Activated CD4-positive, alpha-beta T cell treated with anti-CD3 and anti-CD28 coated beads, Interleukin-2, amount 50 U/mL, for 24 hours (primary cell): ENCODE measurements around the gene ZG16.
A peak's percentile ranks its signal among the peaks of the same experiment; 100 is the strongest.
"Not testable (repeated sequence)": the region's sequence is repeated elsewhere in the genome, so short reads cannot be mapped to it uniquely, and the experiment has no call there.

ENCODE experiments used
- DNase-seq, 2 donors: peaks; one replicate each; pipeline ENCODE4 v3.0.0-alpha.2; 2020; ENCODE audit warnings: low read depth in 1 of 2, low spot score in 1 of 2

Gene ZG16, protein sequence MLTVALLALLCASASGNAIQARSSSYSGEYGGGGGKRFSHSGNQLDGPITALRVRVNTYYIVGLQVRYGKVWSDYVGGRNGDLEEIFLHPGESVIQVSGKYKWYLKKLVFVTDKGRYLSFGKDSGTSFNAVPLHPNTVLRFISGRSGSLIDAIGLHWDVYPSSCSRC

GRCh38 chr16:29777576-29778350 is at the start of gene ZG16:
Gene ZG16, plus strand, starts transcription at chr16:29778256. Its CDS starts 1,011 bp downstream, at chr16:29779267.
- no peak for DNase-seq

- DNase-seq, result no peak
Measured at GRCh38 chr16:29729116-29729521, 48.9 kb upstream of the ZG16 start.

DNA sequence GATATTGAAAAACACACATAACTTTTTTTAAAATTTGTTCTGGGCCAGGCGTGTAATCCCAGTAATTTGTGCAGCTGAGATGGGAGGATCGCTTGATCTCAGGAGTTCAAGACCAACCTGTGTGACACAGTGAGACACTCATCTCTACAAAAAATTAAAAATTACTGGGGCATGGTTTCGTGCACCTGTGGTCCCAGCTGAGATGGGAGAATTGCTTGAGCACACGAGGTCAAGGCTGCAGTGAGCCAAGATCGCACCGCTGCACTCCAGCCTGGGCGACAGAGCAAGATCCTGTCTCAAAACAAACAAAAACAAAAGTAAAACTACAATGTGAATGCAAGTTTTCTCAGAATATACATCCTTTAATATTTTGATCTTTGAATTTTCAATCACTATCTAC is 47.4 kb upstream of the ZG16 start:
- DNase-seq, result no peak

DNA sequence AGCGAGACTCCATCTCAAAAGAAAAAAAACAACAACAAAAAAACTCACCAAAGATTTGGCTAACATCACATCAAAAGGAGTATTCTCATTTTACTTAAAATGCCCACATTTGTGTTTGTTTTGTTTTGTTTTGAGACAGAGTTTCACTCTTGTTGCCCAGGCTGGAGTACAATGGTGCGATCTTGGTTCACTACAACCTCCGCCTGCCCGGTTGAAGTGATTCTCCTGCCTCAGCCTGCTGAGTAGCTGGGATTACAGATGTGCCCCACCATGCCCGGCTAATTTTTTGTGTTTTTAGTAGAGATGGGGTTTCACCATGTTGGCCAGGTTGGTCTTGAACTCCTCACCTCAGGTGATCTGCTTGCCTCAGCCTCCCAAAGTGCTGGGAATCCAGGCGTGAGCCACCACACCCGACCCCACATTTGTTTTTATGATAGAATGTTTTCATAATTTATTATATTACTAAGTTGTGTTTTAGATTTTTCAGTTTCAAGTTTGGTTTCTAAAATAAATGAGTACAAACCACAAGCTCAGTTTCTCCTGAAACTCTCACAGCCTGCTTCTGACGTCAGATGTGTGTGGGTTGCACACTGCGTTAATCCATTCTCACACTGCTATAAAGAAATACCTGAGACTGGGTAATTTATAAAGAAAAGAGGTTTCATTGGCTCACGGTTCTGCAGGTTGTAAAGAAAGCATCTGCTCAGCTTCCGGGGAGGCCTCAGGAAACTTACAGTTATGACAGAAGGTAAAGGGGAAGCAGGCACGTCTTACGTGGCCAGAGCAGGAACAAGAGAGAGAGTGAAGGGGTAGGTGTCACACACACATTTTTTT is 46.1 kb upstream of the ZG16 start:
- peak; percentile 46 to 84 for DNase-seq

- DNase-seq, result no peak
Measured at GRCh38 chr16:29734786-29735185, 43.3 kb upstream of the ZG16 start.

DNA sequence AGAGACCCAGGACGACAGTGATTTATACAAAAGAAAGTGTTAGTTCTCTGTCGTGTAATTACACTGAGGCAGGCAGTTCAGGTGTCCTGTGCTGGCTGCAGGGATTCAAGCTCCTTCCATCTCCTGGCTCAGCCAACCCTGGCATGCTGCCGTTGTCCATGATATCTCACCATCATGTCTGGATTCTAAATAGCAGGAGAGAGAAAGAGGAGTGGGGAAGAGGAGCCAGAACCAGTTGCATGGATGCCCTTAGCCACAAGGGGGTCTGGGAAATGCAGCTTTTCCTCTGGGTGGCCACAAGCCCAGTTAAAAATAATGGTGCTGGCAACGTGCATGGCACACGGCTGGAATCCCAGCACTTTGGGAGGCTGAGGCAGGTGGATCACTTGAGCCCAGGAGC is 41.9 kb upstream of the ZG16 start:
- DNase-seq, result no peak

DNA sequence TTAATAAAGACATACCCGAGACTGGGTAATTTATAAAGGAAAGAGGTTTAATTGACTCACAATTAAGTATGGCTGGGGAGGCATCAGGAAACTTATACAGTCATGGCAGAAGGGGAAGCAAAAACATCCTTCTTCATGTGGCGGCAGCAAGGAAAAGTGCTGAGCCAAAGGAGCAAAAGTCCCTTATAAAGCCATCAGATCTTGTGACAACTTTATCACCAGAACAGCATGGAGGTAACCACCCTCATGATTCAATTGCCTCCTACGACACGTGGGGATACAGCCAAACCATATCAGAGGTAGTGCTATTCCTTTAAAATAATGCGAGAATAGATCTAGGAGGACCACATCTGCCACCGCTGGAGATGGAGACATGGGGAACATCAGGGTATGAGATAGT is 41.3 kb upstream of the ZG16 start:
- no peak for DNase-seq

GRCh38 chr16:29737713-29738112 is 40.3 kb upstream of the ZG16 start:
- no peak for DNase-seq

DNA sequence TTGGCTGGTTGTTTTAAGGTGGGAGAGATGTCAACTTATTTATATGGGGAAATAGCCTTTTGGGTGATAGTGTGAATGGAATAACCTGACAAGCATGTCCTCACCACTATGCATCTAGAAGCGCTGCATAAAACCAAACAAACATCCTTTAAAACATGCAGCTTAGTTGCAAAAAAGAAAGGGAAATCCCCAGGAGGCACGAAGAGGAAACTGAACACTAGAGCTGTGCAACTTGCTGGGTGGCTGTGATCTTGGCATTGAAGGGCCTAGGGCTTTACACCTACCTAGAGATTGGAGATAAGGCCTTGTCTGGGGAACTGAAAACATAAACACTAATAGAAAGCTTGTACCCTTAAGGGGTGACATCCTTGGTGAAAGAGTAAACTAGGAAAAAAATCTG is 39.5 kb upstream of the ZG16 start:
- DNase-seq, result peak in 1 of 2 donors; percentile 46

DNA sequence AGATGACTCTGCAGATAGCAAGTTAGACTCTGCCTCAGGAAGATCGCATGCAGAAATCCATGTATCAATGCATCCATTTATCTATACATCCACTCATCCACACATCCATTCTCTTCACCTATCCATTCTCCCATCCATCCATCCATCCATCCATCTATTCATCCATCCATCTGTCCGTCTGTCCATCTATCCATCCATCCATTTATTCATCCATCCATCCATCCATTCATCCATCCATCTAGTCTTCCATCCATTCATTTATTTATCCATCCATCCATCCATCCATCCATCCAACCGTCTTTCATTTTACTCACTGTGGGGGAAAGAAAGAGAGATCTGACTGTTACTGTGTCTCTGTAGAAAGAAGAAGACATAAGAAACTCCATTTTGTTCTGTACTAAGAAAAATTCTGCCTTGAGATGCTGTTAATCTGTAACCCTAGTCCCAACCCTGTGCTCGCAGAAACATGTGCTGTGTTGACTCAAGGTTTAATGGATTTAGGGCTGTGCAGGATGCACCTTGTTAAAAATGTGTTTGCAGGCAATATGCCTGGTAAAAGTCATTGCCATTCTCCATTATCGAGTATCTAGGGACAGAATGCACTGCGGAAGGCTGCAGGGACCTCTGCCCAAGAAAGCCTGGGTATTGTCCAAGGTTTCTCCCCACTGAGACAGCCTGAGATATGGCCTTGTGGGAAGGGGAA is 38.0 kb upstream of the ZG16 start:
- not testable (repeated sequence) for DNase-seq

- not testable (repeated sequence) for DNase-seq
Measured at GRCh38 chr16:29740630-29741015, 37.4 kb upstream of the ZG16 start.

DNA sequence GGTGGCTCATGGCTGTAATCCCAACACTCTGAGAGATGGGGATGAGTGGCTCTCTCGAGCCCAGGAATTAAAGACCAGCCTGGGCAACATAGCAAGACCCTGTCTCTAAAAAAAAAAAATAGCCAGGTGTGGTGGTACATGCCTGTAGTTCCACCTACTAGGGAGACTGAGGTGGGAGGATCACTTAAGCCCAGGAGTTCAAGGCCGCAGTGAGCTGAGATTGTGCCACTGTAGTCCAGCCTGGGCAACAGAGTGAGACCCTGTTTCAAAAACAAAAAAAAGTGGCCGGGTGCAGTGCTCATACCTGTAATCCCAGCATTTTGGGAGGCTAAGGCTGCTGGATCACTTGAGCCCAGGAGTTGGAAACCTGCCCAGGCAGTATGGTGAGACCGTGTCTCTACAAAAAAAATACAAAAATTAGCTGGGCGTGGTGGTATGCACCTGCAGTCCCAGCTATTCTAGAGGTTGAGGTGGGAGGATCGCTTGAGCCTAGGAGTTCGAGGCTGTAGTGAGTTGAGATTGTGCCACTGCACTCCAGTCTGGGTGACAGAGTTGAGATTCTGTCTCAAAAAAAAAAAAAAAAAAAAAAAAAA is 35.3 kb upstream of the ZG16 start:
- no peak for DNase-seq

DNA sequence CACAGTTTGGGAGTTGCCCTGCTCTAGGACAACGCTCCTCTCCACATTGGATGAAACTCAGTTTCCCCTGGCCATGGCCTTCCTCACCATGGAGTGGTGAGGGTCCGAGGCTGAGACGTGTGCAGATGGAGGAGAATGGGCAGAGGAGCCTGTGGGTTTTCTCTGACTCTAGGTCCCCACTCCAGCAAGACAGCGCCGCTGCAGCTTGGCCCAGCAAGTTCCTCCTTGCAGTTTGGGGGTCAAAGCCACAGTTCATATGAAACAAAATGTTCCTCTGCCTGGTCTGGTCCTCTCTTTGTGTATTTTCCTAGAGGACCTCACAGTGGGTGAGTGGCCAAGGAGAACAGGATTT is 34.6 kb upstream of the ZG16 start:
- no peak for DNase-seq

DNA sequence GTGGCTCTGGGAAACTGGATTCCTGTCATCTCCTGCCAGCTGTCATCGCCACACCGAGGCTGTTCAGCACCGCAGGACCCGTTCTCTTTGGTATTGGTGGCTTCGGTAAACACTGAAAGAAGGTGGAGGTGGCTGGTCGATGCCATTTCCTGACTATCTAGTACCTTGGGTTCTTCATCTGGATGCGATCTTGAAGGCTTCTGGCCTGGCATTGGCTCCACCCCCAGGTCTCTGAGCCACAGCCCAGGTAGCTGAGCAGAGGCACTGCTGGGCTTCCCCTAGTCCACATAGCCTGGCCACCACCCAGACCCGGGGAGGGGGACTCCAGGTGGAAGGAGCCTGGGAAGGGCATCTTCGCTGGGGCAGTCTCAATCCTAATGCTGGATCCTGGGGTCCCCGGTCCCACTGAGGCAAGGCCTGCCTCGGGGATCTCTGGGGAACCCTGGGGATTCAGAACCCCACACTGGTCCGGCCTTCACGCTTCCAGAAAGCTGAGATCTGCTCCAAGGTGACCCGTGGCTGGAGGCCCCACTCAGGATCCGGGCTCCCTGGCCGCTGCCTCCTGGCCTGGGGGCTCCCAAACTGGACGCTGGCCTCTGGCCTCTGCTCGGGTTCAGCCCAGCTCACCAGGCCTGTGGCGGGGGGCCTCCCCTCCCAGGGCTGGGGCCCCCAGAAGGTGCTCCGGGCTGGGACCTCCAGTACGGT is 34.1 kb upstream of the ZG16 start:
- no peak for DNase-seq

DNA sequence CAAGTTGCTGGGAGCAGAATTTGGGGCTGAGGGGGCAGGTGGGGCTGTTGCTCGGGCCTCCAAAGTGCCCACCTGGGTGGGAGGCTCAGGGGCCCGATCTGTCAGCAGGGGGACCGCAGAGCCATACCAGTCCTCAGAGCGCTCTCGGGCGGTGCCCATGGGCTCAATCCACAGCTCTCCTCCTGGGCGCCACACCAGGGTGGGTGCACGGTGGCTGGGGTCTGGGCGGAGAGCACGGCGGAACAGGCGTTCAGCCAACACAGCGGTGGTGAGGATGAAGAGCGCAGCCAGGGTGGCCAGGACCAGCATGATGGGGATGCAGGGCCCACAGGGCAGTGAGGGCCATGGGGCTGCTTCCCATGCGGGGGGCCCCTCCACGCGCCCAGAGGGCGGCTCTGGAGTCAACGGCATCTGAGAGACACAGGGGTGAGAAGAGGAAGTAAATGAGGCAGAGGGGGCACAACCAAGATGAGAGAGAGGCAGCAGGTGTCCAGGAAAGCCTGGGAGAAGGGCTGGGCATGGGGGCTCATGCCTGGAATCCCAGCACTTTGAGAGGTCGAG is 33.4 kb upstream of the ZG16 start:
- no peak for DNase-seq

GRCh38 chr16:29745121-29745852 is 32.8 kb upstream of the ZG16 start:
- peak; percentile 18 to 34 for DNase-seq

GRCh38 chr16:29745853-29746345 is 32.2 kb upstream of the ZG16 start, which contains the start of gene C16orf54:
Gene C16orf54, minus strand, starts transcription at chr16:29745990. Its CDS starts 1,039 bp downstream, at chr16:29744951.
- peak; percentile 47 to 75 for DNase-seq

DNA sequence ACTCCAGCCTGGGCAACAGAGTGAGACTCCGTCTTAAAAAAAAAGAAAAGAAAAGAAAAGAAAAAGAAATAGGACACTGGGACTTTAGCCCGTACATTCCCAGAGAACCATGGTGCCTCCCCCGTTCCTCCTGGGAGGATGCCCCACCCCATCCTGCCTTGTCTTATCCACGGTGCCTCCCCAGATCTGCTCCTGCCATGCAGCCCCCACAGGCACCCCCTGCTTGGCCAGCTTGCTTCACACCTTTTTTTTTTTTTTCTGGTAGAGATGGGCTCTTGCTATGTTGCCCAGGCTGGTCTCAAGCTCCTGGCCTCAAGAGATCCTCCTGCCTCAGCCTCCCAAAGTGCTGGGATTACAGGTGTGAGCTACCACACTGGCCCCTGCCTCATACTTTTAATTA is 31.5 kb upstream of the ZG16 start:
- not testable (repeated sequence) for DNase-seq
